ENCODE measurements around the gene MAEL.

Gene MAEL

GRCh38 chr1:166988974-166989515, at the start of gene MAEL:
Gene MAEL (plus strand): TSS chr1:166989280. CDS start chr1:166989353, 73 bp downstream.
- no peak for DNase-seq (ENCODE audit: low read depth)

DNA sequence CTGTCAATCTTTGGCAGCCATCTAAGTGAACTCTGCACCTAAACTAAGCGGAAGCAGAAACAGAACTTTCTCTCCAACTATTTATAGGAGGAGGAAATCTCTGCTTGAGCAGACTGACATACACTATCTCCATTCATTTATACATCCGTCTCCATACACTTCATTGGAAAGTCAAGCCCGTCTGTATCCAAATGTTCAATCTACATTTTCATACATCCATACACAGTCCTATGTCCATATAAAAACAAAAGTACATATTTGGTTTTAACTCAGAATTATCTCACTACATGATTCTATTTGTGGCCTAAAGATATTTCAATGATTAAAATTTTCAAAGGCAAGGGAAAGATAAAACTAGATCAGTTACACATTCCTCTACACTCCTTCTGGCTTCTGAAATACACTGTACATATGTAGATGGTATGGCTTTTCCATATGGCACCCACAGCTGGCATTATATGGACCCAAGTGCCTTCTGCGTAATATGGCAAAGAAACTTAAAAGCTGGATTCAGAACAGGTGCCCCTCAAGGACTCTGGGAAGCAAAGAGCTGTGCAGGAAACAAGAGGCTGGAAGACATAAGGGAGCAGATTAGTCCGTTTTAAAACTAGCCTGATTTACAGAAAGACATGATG, 49.2 kb upstream of the MAEL start:
- DNase-seq (ENCODE audit: low read depth) = no peak

DNA sequence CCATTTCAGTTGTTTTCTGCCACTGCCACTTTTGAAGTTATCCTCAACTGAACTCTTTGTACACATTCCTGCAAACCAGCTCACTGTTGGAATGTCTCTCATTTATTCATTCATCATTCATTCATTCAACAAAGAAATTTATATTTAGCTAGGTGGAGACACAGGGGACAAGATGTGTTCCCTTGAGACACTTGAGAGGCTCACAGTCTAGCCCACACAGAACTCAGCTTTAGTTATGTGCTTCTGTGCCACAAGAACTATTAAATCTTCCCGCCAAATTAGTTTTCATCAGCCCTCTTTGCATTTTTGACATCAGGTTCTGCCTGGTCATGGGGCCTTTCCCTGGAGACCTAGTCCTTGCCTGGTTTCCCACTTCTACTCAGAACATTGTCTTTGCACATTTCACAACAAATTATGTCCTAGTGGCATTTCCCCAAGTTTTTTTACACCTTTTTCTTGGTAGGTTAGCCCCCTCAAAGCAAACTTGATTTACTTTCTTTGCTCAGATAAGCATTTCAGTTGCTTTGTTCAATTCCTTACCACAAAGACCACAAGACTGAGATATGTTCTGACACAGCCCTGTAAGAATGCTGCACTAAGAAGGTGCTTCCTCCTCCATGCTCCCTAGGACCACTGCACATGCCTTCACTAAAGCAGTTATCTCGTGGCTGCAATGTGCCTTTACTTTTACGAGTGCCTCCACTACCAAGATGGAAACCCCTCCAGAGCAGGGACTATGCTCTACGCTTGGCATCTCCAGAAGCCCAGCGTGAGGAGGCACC, 44.7 kb upstream of the MAEL start:
- no peak for DNase-seq (ENCODE audit: low read depth)

- DNase-seq (ENCODE audit: low read depth) = peak; percentile 19
Measured at GRCh38 chr1:166947398-166948043, 41.6 kb upstream of the MAEL start.

DNA sequence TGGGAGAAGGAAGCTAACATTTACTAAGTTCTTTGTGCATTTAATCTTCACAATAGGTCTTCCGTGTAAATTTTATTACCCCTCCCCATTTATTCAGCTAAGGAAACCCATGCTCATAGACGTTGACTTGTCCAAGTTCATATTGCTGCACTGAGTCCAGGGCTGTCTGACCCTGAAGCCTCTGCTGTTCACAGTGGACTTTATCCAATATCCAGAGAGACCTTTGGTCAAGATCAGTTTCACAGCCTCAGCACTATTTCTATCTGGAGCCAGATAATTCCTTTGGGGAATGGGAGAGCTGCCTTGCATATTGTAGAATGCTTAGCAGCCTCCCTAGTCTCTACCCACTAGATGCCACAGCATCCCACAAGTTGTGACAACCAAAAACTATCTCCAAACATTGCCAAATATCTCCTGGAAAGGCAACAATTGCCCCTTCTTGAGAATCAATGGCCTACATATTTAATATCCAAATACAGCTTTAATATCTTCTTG, 40.2 kb upstream of the MAEL start:
- no peak for DNase-seq (ENCODE audit: low read depth)

DNA sequence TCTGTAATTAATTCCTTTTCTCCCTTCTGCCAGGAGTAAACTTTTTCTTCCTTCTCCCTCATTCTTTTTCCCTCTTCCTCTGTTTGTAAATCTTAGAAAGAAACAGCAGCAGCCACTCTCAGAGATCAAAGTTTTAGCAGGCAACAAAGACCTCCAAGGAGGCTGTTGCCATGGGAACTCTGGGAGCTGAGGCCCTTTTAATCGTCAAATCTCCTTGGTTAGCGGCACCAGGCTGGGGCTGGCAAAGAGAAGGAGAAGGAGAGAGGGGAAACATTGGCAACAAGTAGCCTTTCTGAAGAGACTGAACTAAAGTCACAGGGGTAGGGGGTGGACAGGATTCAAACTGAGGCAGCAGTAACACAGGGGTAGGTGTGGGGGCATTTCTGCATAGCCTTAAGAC, 38.9 kb upstream of the MAEL start:
- DNase-seq (ENCODE audit: low read depth) = no peak

DNA sequence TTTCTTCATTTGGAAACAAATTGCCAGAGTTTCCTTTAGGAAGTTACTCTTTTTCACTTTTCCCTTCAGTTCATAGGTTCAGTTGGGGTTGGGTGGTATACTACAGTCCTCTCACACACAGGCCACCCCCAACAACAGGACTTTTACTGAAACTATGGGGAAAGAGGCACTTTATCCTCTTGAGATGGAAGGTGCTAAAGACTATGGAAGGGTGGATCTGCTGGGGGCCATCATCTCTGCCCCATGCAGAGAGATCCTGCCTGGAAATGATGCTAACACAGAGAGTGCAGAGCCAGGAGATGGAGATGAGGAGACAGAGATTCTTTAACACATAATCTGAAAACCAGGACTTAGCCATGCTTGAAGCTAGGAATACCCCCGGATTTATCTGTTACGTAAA, 38.0 kb upstream of the MAEL start:
- DNase-seq (ENCODE audit: low read depth) = no peak

GRCh38 chr1:166952002-166952746, 36.9 kb upstream of the MAEL start:
- DNase-seq (ENCODE audit: low read depth) = no peak

GRCh38 chr1:166953491-166953890, 35.6 kb upstream of the MAEL start:
- DNase-seq (ENCODE audit: low read depth) = no peak

- DNase-seq (ENCODE audit: low read depth) = no peak
Measured at GRCh38 chr1:166956057-166956850, 32.8 kb upstream of the MAEL start.

- DNase-seq (ENCODE audit: low read depth) = no peak
Measured at GRCh38 chr1:166956872-166957271, 32.2 kb upstream of the MAEL start.

DNA sequence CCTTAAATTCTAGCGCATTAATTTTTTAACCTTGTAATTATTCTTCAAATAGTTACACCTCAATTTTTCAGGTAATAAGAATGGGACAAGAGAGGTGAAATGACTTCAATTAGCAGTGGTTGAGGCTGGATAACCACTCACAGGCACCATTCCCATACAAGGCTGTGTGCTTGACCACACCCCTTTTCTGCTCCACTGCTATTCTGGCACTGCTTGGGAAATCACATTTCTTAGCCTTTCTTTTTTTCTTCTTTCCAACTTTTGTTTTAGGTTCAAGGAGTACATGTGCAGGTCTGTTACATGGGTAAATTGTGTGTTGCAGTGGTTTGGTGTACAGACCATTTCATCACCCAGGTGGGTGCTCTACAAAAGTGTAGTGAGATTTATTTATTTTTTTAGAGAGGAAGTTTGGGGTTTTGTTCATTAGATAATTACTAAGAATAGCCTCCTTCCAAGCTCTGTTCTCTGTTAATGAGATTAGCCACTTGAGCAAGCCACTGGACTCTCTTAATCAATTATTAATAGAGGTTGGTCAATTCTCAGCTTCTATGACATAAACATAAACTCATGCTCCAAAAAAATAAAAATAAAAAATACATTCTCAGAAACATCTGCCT, 28.1 kb upstream of the MAEL start:
- DNase-seq (ENCODE audit: low read depth) = no peak

GRCh38 chr1:166969074-166969677, 19.9 kb upstream of the MAEL start:
- DNase-seq (ENCODE audit: low read depth) = no peak

GRCh38 chr1:166971252-166971651, 17.8 kb upstream of the MAEL start:
- no peak for DNase-seq (ENCODE audit: low read depth)

- DNase-seq (ENCODE audit: low read depth) = no peak
Measured at GRCh38 chr1:166972193-166972592, 16.9 kb upstream of the MAEL start.

- DNase-seq (ENCODE audit: low read depth) = no peak
Measured at GRCh38 chr1:166972826-166973225, 16.3 kb upstream of the MAEL start.

DNA sequence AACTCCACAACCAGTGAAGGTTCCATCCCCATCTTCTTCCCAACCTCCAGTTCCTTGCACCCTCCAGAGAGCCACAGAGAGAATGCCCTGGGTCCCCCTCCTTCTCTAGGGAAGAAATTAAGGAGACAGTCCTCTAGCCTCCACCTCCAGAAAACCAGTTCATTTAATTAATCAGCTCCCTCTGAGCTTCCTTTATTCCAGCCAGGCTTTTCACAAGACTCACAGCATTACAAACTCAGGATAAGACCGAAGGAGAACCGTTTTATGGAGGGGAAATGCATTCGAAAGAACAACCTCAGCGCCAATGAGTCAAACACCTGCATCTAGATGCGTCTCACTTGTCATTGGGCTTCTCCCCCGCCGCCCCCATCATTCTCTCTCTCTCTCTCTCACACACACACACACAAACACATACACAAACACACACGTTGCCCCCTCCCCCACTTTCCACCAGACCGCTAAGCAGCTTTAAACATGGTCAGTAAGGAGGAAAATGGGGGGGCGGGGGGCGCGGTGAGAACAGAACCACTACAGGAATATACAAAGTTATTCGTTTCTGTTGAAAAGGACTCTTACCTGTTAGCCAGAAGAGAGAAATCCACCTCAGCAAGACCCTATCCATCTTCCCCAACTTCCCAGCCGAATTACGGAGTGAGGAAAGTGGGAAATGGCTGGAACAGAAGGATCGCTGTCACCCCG, 14.3 kb upstream of the MAEL start:
- no peak for DNase-seq (ENCODE audit: low read depth)

DNA sequence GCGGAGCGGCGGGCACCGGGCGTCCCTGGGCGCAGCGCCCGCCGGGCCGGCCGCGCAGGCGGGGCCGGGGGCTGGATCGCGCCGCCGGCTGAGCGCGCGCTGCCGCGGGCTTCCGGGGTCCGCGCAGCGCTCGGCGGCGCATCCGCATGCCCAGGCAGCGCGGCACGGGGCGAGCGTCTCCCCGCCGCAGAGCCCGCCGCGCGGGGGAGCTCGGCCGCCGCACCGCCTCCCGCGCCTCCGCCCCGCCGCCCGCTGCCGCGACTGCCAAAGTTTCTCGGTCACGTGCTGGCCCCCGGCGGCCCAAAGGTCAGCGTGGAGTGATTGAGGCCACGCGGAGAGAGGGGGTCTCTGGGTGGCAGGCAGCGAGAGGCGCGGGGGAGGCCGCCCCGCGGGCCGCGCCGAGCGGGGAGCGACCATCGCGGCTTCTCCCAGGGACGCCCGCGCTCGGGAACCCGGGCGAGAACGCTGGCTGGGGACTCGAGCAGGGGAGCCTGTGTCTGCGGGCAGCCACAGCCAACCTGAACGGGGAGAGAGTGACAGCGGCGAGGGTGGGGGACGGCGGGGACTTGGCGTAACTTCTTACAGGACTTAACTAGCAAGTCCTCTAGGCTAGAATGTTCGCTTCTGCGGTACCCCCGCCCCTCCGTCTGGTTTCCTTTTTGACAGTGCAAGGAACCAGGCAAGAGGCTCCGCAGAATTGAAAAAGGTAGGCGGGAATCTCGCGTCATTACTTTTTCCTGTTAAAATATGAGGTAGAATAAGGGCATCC, 13.5 kb upstream of the MAEL start, which contains the start of gene ILDR2:
Gene ILDR2, minus strand, starts transcription at position 180 of the 769 bp plus-strand sequence. CDS start 272 bp downstream, outside the sequence.
- DNase-seq (ENCODE audit: low read depth) = no peak

DNA sequence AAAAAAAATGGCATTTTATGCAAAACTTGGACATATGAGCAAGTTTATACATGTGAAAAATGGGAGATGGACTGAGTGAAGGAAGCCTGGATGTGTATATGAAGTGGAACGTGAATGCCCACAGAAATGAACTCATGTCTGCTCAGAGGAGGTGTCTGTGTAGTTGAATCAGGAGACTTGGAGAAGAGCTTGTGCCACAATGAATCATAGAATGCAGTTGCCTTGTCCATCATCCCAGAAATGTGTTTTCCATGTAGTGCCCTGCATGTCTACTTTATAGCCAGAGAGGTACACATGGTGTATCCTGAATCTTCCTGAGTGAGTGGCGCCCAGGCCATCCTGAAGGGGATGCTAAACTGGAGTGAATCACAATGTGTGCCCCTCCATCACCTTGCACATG, 11.1 kb upstream of the MAEL start:
- DNase-seq (ENCODE audit: low read depth) = no peak

Data from GM04504 (cell line).